ENCODE data around the gene RBM33. TPM values are rescaled to one million over a fixed set of nuclear protein-coding genes. Genes with fewer than 3 reads are reported as not detected.

RBM33 gene
- total RNA-seq, 1 experiment from 2014 or later = 61.1 TPM

DNA sequence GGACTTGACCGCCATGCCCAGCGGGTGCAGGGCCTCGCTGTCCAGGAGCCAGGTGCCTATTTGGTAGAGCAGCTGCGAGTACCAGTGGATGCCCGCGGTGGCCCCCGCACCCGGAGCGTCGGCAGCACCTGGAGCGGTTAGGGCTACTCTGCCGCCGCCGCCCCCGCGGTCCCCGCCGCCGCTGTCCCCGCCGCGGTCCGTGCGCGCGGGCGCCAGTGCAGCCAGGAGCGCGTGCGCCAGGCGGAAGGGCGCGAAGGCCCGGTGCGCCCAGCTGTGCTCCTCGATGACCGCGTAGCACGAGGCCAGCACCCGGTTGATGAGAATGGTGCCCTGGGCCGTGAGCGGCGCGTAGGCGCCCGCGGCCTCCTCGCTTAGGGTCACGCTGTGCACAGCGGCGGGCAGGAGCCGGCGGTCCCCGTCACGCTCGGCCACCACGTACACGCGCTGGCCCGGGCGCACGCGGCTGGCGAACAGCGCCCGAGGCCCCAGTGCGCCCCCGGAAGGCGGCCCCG lies 158.5 kb downstream of the RBM33 start:
- Histone ChIP-seq H3K36me3 (ENCODE audit: control insufficient read depth, insufficient read depth, low read length) (no peaks in the 10 kb centered on the region), H3K27ac (ENCODE audit: low read length) (no peak overlapping the region), H3K27me3 (ENCODE audit: control insufficient read depth, insufficient read depth, low read length) (no peaks in the 10 kb centered on the region), H3K4me1 (ENCODE audit: control insufficient read depth, insufficient read depth, low read length) (peaks cover 10% of the 10 kb centered on the region), H3K4me3 (ENCODE audit: low read depth in 2 of 2, low read length in 2 of 2) (no peak overlapping the region), H3K9me3 (ENCODE audit: control insufficient read depth, insufficient read depth, low read depth, low read length) (no peaks in the 10 kb centered on the region)
- BruUV-seq (replicated peaks) = no TSS peak
- intact Hi-C loops (cut with micrococcal nuclease; ENCODE audit: unreplicated experiment) (no loop called here), in situ Hi-C loops (cut with HindIII; ENCODE audit: low pct_unique_long_range_greater_than_20kb, low sequenced_read_pairs) (no loop called here)
- ATAC-seq = no peak
- POLR2A ChIA-PET = no interaction called here
- CTCF ChIA-PET = no interaction called here
- TF ChIP-seq, protein P1, sequence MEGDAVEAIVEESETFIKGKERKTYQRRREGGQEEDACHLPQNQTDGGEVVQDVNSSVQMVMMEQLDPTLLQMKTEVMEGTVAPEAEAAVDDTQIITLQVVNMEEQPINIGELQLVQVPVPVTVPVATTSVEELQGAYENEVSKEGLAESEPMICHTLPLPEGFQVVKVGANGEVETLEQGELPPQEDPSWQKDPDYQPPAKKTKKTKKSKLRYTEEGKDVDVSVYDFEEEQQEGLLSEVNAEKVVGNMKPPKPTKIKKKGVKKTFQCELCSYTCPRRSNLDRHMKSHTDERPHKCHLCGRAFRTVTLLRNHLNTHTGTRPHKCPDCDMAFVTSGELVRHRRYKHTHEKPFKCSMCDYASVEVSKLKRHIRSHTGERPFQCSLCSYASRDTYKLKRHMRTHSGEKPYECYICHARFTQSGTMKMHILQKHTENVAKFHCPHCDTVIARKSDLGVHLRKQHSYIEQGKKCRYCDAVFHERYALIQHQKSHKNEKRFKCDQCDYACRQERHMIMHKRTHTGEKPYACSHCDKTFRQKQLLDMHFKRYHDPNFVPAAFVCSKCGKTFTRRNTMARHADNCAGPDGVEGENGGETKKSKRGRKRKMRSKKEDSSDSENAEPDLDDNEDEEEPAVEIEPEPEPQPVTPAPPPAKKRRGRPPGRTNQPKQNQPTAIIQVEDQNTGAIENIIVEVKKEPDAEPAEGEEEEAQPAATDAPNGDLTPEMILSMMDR (IDR thresholded peaks at IDR 0.05) = no peak
- TF ChIP-seq TCF7L2 (IDR thresholded peaks at IDR 0.05; ENCODE audit: low read depth, low read length) = no peak
- TF ChIP-seq SIN3A (IDR thresholded peaks at IDR 0.05; ENCODE audit: borderline replicate concordance, insufficient read depth, low read depth, low read length) = no peak
- TF ChIP-seq POLR2AphosphoS5 (IDR thresholded peaks at IDR 0.05; ENCODE audit: low read depth, low read length) = no peak
- TF ChIP-seq, protein P2, sequence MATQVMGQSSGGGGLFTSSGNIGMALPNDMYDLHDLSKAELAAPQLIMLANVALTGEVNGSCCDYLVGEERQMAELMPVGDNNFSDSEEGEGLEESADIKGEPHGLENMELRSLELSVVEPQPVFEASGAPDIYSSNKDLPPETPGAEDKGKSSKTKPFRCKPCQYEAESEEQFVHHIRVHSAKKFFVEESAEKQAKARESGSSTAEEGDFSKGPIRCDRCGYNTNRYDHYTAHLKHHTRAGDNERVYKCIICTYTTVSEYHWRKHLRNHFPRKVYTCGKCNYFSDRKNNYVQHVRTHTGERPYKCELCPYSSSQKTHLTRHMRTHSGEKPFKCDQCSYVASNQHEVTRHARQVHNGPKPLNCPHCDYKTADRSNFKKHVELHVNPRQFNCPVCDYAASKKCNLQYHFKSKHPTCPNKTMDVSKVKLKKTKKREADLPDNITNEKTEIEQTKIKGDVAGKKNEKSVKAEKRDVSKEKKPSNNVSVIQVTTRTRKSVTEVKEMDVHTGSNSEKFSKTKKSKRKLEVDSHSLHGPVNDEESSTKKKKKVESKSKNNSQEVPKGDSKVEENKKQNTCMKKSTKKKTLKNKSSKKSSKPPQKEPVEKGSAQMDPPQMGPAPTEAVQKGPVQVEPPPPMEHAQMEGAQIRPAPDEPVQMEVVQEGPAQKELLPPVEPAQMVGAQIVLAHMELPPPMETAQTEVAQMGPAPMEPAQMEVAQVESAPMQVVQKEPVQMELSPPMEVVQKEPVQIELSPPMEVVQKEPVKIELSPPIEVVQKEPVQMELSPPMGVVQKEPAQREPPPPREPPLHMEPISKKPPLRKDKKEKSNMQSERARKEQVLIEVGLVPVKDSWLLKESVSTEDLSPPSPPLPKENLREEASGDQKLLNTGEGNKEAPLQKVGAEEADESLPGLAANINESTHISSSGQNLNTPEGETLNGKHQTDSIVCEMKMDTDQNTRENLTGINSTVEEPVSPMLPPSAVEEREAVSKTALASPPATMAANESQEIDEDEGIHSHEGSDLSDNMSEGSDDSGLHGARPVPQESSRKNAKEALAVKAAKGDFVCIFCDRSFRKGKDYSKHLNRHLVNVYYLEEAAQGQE (IDR thresholded peaks at IDR 0.05; ENCODE audit: insufficient read depth in 1 of 2, low read depth in 2 of 2, low read length in 1 of 2) = no peak
- no peak for DNase-seq (ENCODE audit: low read depth, low spot score)

DNA sequence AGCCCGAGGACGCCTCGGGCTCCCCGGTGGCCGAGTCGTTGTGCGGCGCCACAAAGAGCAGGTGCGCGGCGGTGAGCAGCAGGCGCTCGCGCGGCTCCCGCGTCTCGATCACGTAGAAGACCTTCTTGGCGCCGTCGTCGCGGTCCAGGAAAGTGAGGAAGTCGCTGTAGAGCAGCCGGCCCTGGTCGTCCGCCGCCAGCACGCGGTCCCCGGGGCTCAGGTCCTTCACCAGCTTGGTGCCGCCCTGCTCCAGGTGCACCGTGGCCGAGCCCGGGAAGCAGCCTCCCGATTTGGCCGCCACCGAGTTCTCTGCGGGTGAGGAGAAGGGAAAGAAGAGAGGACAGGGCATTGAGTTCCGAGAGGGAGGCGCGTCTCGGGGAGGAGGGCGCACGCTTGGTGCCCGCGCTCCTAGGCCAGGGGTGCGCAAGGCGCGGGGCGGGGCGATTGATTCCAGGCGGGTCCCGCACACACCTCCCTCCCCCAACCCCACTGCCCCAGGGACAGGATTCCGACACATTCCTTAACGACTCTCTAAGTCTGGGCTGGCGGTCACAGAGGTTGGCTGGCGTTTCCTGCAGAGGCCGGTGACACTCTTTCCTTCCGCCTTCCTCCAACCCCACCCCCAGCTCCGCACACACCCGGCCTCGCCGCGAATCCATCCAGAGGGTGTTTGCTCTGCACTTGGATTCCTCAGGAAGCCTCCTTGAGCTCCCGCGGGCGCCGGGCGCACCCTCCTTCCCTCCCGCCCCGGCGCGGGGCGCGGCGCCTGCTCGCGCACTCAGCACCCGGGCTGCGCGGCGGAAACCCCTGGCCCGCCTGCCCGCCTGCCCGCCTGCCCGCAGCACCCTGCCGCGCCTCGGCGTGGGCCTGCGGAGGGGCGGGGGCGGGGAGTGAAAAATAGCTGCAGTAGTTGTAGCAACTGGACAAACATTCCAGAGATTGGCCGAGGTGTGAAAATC lies 159.2 kb downstream of the RBM33 start:
- POLR2A ChIA-PET = no interaction called here
- CTCF ChIA-PET = no interaction called here
- Histone ChIP-seq H3K9me3 (ENCODE audit: control insufficient read depth, insufficient read depth, low read depth, low read length) (no peaks in the 10 kb centered on the region), H3K36me3 (ENCODE audit: control insufficient read depth, insufficient read depth, low read length) (no peaks in the 10 kb centered on the region), H3K4me1 (ENCODE audit: control insufficient read depth, insufficient read depth, low read length) (peaks cover 10% of the 10 kb centered on the region), H3K4me3 (ENCODE audit: low read depth in 2 of 2, low read length in 2 of 2) (no peak overlapping the region), H3K27me3 (ENCODE audit: control insufficient read depth, insufficient read depth, low read length) (no peaks in the 10 kb centered on the region), H3K27ac (ENCODE audit: low read length) (no peak overlapping the region)
- in situ Hi-C loops (cut with HindIII; ENCODE audit: low pct_unique_long_range_greater_than_20kb, low sequenced_read_pairs) (no loop called here), intact Hi-C loops (cut with micrococcal nuclease; ENCODE audit: unreplicated experiment) (no loop called here)
- BruUV-seq (replicated peaks) = no TSS peak
- DNase-seq (ENCODE audit: low read depth, low spot score) (no peak), ATAC-seq (no peak)
- TF ChIP-seq POLR2AphosphoS5 (IDR thresholded peaks at IDR 0.05; ENCODE audit: low read depth, low read length) (no peak), SIN3A (IDR thresholded peaks at IDR 0.05; ENCODE audit: borderline replicate concordance, insufficient read depth, low read depth, low read length) (no peak), TCF7L2 (IDR thresholded peaks at IDR 0.05; ENCODE audit: low read depth, low read length) (no peak)
- TF ChIP-seq, protein P2 (IDR thresholded peaks at IDR 0.05; ENCODE audit: insufficient read depth in 1 of 2, low read depth in 2 of 2, low read length in 1 of 2) = no peak
- TF ChIP-seq, protein P1 (IDR thresholded peaks at IDR 0.05) = no peak
